ENCODE data around the gene RPS6KA4.

- TF ChIP-seq FOXP2 (optimal IDR thresholded peaks at IDR 0.05; ENCODE audit: control extremely low read depth, extremely low read length, insufficient read depth) (no peak), EZH2 (IDR thresholded peaks at IDR 0.05) (no peak), POLR2AphosphoS5 (IDR thresholded peaks at IDR 0.05; ENCODE audit: borderline replicate concordance, low read depth, low read length) (no peak)
Measured at GRCh38 chr11:64349404-64349803, 9.6 kb upstream of the RPS6KA4 start.
